CD4-positive, alpha-beta T cell treated with Interleukin-1 beta for 1 hour (primary cell): ENCODE data around the gene GRK5.

Source experiments
- DNase-seq, 2 donors: peaks; one replicate each; pipeline ENCODE4 v3.0.0-alpha.2; 2020 to 2022

The GRK5 gene

GRCh38 chr10:119367841-119368549, 160.6 kb downstream of the GRK5 start:
- no peak for DNase-seq

- no peak for DNase-seq
These were observed 161.2 kb downstream of the GRK5 start for GRCh38 chr10:119368581-119368980.

GRCh38 chr10:119368991-119369869, 161.9 kb downstream of the GRK5 start:
- DNase-seq, result peak in 1 of 2 donors; percentile 29

- peak in 1 of 2 donors; percentile 6 for DNase-seq
These were observed 162.9 kb downstream of the GRK5 start for GRCh38 chr10:119370111-119370741.

- no peak for DNase-seq
These were observed 163.8 kb downstream of the GRK5 start for GRCh38 chr10:119370972-119371703.

GRCh38 chr10:119371704-119372663, 164.6 kb downstream of the GRK5 start:
- DNase-seq, result no peak

- DNase-seq, result no peak
These were observed 166.1 kb downstream of the GRK5 start for GRCh38 chr10:119373294-119374102.

- no peak for DNase-seq
These were observed 166.9 kb downstream of the GRK5 start for GRCh38 chr10:119374236-119374635.

GRCh38 chr10:119375574-119376272, 168.4 kb downstream of the GRK5 start:
- DNase-seq, result no peak

- DNase-seq, result no peak
These were observed 170.1 kb downstream of the GRK5 start for GRCh38 chr10:119377451-119377957.

- no peak for DNase-seq
These were observed 170.8 kb downstream of the GRK5 start for GRCh38 chr10:119377958-119378736.

GRCh38 chr10:119378737-119379067, 171.3 kb downstream of the GRK5 start:
- no peak for DNase-seq

- DNase-seq, result no peak
These were observed 172.2 kb downstream of the GRK5 start for GRCh38 chr10:119379466-119380071.

GRCh38 chr10:119383174-119383856, 175.9 kb downstream of the GRK5 start:
- DNase-seq, result no peak

GRCh38 chr10:119384127-119384526, 176.8 kb downstream of the GRK5 start:
- DNase-seq, result no peak

- no peak for DNase-seq
These were observed 179.3 kb downstream of the GRK5 start for GRCh38 chr10:119386666-119387065.

- no peak for DNase-seq
These were observed 181.5 kb downstream of the GRK5 start for GRCh38 chr10:119388849-119389345.
